Muscle of arm (tissue), 14 donors: ENCODE measurements around the gene TMEM225. TPM values are rescaled to one million over a fixed set of nuclear protein-coding genes. Genes with fewer than 3 reads are reported as not detected.
"Not testable (repeated sequence)": the region's sequence is repeated elsewhere in the genome, so short reads cannot be mapped to it uniquely, and the experiment has no call there.

Source experiments
- DNase-seq: peaks from one replicate; pipeline ENCODE4 v3.0.0-alpha.2; 2013
- long read RNA-seq, 11 donors: transcript quantifications; one replicate each; lab custom pipeline, GENCODE V29; 2026
- polyA plus RNA-seq, 12 donors: library from polyadenylated mRNA; unstranded; fragments of 120-200 nt; gene quantifications; one replicate each; pipeline ENCODE4 v1.2.1, GENCODE V29; 2013; ENCODE audit not compliant: insufficient read length in 12 of 12

TMEM225 gene
- polyA plus RNA-seq, result not detected
- long read RNA-seq, donor 1, result 0 reads
- long read RNA-seq, donor 2, result 0 reads
- long read RNA-seq, donor 3, result 0 reads
- long read RNA-seq, donor 4, result 0 reads
- long read RNA-seq, donor 5, result 0 reads
- long read RNA-seq, donor 6, result 0 reads
- long read RNA-seq, donor 7, result 0 reads
- long read RNA-seq, donor 8, result 0 reads
- long read RNA-seq, donor 9, result 0 reads
- long read RNA-seq, donor 10, result 0 reads
- long read RNA-seq, donor 11, result 0 reads

- DNase-seq, result no peak
Observed at GRCh38 chr11:123885570-123885969, at the start of gene TMEM225. TSS of gene TMEM225 (minus strand) at chr11:123885670. CDS start at chr11:123885425, 245 bp downstream.

DNA sequence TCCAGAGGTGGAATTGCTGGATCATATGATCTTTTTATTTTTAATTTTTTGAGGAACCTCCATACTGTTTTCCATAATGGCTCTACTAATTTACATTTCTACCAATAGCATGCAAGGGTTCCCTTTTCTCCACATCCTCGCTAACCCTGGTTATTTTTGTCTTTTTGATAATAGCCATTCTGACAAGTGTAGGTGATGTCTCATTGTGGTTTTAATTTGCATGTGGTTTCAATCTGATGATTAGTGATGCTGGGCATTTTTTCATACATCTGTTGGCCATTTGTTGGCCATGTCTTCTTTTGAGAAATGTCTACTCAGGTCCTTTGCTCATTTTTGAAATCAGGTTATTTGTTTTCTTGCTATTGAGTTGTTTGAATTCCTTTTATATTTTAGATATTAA lies 38.6 kb upstream of the TMEM225 start:
- no peak for DNase-seq

DNA sequence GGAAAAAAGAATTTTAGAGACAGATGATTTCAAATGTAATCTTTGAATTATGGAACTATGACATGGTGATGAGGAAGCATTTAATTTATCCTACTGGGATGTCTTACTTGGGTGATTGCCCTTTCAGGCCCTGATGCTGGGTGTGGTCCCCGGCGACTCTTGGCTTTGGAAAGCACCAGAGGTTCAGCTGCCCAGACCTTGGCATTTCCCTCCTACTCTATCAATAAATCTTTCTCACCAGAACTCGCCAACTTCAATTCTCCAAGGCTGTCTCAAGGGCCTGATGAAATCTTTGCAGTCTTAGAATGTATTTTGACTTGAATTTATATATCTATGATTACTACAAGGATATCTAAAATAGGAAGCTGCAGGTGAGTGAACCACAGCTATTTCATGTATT lies 35.5 kb upstream of the TMEM225 start:
- no peak for DNase-seq

DNA sequence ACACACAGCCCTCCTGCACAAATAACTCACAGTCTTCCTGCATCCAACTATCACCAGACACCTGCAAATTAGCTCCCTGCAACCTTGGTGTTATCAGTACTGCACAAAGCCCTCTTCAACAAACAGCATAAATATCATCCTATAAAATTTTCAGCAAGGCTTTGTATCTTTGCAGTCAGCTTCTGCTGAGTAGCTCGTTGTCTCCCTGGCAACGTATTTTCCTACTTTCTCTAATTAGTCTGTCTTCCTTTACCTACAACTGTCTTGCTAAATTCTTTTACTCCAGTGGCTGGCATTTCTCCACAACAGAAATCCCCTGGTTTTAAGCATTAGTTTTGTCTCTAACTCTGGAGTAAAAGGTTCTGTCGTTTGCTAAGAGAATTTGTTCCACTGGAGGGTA lies 20.4 kb upstream of the TMEM225 start:
- no peak for DNase-seq

DNA sequence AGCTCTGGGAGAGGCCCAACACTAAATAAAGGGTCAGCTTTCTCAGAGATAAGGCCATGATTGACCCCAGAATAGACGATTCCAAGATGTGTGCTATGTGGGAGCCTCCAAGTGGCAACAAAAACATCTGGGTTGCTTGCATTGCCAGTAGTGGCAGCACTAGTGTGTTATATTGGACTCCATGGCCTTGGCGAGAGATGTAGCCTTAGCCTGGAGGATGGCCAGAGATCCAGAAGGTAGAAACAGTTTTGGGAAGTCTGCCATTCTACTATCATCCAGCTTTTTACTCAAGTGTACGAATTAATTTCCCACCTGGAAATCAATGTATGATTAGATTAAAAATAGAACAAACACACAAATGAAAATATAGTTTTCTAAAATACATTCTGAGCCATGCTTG lies 19.5 kb upstream of the TMEM225 start:
- no peak for DNase-seq

DNA sequence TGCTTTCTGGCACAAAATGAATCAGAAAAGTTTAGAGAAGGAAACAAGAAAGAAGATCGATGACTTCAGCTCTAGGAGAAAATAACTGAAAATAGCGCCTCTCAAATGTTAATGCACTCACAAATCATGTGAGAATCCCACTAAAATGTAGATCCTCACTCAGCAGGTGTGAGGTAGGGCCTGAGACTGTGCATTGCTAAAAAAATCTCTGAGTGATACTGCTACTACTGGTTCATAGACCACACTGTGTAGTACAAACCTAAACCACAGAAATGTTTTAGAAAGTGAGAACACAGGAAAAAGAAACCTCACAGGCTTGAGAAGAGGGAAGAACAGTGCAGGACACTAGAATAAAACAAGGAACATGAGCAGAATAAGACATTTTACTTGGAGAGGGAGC lies 18.5 kb upstream of the TMEM225 start:
- no peak for DNase-seq

DNA sequence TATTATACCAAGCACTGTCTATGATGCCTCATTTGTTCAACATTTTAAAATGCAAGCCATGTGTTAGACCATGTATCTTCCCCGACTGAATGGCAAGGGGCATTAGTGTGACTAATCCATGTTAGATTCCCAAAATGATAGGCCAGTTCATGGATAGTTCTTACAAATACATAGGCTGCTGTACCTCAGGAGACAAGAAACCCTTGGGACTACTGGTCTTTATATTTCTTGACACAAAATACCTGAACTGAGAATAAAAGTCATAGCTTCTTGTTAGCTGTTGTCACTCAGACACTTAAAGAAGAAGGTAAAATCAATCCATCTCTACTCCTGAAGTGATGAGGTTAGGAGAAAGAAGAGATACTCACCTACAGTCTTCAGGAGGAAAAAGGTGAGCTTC lies 16.4 kb upstream of the TMEM225 start, which contains the start of gene OR8D4:
OR8D4 (plus strand) TSS at position 301 of the 400 bp plus-strand sequence. CDS start 4,265 bp downstream, outside the sequence.
- DNase-seq, result no peak

DNA sequence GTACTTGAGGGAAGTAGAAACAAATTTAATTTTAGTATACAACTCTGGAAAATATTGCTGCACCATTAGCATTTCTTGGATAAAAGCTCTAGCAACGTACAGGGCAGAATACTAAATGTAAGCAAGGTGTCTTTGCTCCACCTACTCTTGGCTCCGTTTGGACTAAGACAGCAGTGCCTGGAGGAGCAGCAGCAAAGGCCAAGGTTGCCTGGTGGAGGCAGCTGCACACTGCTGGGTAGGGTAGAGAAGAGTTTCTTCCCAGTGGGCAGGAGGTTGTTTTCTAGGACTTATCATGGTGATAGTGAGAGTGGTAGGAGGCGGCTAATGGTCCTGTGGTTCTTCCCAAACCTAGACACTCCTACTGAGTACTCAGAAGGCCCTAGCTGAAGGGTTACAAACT lies 14.3 kb upstream of the TMEM225 start:
- no peak for DNase-seq

GRCh38 chr11:123892031-123892430 lies 6.6 kb upstream of the TMEM225 start:
- no peak for DNase-seq

GRCh38 chr11:123880912-123881311 lies 4.6 kb downstream of the TMEM225 start:
- DNase-seq, result no peak

DNA sequence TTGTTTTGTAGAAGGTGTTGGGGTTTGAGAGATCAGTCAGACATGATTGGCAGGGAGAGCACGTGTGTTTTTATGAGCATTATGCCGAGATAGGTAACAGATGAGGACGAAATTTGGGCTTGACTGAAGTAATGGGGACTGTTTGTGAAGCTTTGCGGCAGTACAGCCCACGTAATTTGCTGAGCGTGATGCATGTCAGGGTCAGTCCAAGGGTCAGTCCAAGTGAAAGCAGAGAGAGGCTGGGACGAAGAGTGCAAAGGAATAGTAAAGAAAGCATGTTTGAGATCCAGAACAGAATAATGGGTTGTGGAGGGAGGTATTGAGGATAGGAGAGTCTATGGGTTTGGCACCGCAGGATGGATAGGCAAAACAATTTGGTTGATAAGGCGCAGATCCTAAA lies 17.7 kb downstream of the TMEM225 start:
- DNase-seq, result not testable (repeated sequence)

- DNase-seq, result not testable (repeated sequence)
Observed at GRCh38 chr11:123865293-123865692, 20.2 kb downstream of the TMEM225 start.

DNA sequence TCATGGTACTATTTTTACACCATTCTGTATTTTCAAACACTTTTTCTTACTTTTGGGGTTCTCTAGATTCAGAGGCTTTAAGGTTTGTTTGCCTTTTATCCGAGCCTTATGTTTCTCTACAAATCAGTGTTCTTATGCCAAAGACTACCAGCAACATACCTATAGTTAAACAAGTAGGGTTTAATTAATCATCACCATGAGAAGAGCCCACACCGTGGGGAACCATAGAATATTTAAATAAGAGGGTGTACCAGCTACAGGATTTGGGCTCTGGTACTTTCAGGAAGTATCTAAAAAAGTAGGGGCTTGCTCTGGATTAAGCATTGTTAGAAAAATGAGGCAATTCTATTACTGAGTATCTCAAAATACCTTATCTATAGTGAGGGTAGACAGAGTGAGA lies 25.7 kb downstream of the TMEM225 start:
- no peak for DNase-seq

GRCh38 chr11:123856444-123856843 lies 29.0 kb downstream of the TMEM225 start:
- DNase-seq, result no peak

- DNase-seq, result no peak
Observed at GRCh38 chr11:123853038-123853437, 32.4 kb downstream of the TMEM225 start.

GRCh38 chr11:123852321-123852720 lies 33.1 kb downstream of the TMEM225 start:
- DNase-seq, result no peak

DNA sequence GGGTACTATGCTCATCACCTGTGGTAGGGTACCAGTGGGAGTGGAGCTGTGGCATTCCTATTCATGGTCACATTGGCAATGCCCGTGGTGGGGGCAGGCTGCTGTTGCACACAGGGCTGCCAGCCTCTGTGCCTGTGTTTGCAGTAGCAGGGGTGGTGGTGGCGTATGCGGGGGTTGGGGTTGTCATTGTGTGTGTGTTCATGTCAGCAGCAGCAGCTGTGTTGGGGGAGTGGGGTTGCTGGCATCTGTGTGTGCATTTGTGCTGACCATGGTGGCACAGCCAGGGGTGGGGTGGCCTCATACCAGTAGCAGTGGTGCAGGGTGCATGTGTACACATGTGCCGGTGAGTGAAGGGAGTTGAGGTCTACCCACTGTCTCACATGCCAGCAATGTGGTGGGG lies 34.4 kb downstream of the TMEM225 start:
- no peak for DNase-seq

- DNase-seq, result no peak
Observed at GRCh38 chr11:123841174-123841573, 44.3 kb downstream of the TMEM225 start.

- DNase-seq, result no peak
Observed at GRCh38 chr11:123839131-123839530, 46.3 kb downstream of the TMEM225 start.

DNA sequence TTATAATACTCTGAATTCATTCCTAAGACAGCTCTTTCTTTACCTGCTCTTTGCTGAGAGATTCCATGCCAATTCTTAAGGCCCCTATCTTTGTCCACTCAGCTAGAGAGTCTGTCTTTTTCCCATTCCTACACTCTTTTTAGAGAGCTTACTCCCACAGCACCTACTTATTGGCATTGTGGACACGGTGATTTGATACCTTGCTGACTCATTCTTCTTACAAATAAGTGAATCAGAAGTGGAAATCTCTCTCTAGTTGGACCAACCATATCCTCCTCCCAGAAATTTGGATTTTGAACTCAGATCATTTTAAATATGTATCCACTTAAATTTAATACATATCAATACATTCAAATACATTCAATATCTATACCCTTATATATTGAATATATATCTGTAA lies 46.8 kb downstream of the TMEM225 start:
- no peak for DNase-seq

- DNase-seq, result no peak
Observed at GRCh38 chr11:123838199-123838598, 47.3 kb downstream of the TMEM225 start.

DNA sequence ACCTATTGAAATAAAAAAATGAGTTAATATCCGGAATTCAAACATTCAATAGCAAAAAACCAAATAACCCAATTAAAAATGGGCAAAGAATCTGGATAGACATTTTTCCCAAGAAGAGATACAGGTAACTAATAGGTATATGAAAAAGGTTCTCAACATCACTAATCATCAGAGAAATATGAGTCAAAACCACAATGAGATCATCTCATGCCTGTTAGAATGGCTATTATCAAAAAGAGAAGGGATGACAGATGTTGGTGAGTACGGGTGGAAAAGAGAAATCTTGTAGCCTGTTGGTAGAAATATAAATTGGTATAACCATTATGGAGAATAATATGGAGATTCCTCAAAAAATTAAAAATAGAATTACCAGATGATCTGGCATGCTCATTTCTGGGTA lies 52.4 kb downstream of the TMEM225 start:
- DNase-seq, result no peak
